GM12878 (cell line): ENCODE data around the gene MCRIP2.

Experiments
- BACH1 ChIP-seq: fragments of 450-650 bp; IDR thresholded peaks from 2 replicates; pipeline ENCODE4 v1.6.1; 2017; ENCODE audit warnings: mild to moderate bottlenecking, borderline replicate concordance
- GATAD2B ChIP-seq: fragments of 450-650 bp; conservative IDR thresholded peaks from 2 replicates; pipeline ENCODE4 v1.6.1; 2017; ENCODE audit warnings: low read depth, mild to moderate bottlenecking, moderate library complexity
- MAX ChIP-seq: IDR thresholded peaks from 2 replicates; pipeline ENCODE4 v1.6.1; 2012; ENCODE audit warnings: low read depth, low read length, improper control_type of control experiment
- NBN ChIP-seq: fragments of 450-650 bp; IDR thresholded peaks from 2 replicates; pipeline ENCODE4 v1.6.1; 2016
- NFYA ChIP-seq: IDR thresholded peaks from 2 replicates; pipeline ENCODE4 v1.6.1; 2011; ENCODE audit warnings: low read depth, mild to moderate bottlenecking, low read length, improper control_type of control experiment, borderline replicate concordance
- NFYB ChIP-seq: IDR thresholded peaks from 2 replicates; pipeline ENCODE4 v1.6.1; 2011; ENCODE audit warnings: low read depth, mild to moderate bottlenecking, low read length, improper control_type of control experiment, moderate library complexity; ENCODE audit not compliant: insufficient read depth
- POLR2AphosphoS2 ChIP-seq: IDR thresholded peaks from 2 replicates; pipeline ENCODE4 v1.6.1; 2011; ENCODE audit warnings: low read depth, mild to moderate bottlenecking, low read length, improper control_type of control experiment, moderate library complexity
- POU2F2 ChIP-seq: IDR thresholded peaks from 3 replicates; pipeline ENCODE4 v1.6.1; 2011; ENCODE audit warnings: low read depth, mild to moderate bottlenecking, low read length, borderline replicate concordance
- RAD21 ChIP-seq: IDR thresholded peaks from 2 replicates; pipeline ENCODE4 v1.6.1; 2011; ENCODE audit warnings: mild to moderate bottlenecking, low read depth, low read length, moderate library complexity; ENCODE audit not compliant: insufficient read depth
- TF ChIP-seq, protein P1 (sequence below), 3 experiments: IDR thresholded peaks in 2 of 3; conservative IDR thresholded peaks in 1 of 3; 2 replicates each; pipeline ENCODE4 v1.5.1; 2011; ENCODE audit warnings: low read depth in 3 of 3, low read length in 3 of 3, mild to moderate bottlenecking in 3 of 3, control low read depth in 2 of 3, moderate library complexity in 2 of 3, inconsistent platforms in 1 of 3, mixed read lengths in 1 of 3; ENCODE audit not compliant: control insufficient read depth in 2 of 3, insufficient read depth in 1 of 3; ENCODE audit errors: extremely low read depth in 1 of 3
- TF ChIP-seq, protein P2 (sequence below): fragments of 150-350 bp; IDR thresholded peaks from 2 replicates; pipeline ENCODE4 v1.6.1; 2014; ENCODE audit warnings: mild to moderate bottlenecking, low read depth, low read length

DNA sequence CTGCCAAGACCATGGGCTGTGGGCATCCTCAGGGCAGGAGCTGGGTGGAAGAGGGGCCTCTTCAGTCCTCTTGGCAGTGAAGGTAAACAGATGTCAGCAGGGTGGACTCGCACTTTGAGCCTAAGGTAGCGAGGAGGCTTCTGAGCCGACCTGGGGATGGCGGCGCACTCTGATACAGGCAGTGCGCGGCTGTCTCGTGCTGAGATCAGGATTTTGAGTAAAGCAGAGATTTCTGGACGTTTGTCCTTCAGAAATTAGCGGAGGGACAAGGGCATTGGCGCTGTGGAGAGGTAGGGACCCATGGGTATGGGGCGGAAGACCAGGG is 44.9 kb upstream of the MCRIP2 start:
- no peak for TF ChIP-seq NFYA
- no peak for TF ChIP-seq GATAD2B
- TF ChIP-seq RAD21 = no peak
- TF ChIP-seq, protein P1, sequence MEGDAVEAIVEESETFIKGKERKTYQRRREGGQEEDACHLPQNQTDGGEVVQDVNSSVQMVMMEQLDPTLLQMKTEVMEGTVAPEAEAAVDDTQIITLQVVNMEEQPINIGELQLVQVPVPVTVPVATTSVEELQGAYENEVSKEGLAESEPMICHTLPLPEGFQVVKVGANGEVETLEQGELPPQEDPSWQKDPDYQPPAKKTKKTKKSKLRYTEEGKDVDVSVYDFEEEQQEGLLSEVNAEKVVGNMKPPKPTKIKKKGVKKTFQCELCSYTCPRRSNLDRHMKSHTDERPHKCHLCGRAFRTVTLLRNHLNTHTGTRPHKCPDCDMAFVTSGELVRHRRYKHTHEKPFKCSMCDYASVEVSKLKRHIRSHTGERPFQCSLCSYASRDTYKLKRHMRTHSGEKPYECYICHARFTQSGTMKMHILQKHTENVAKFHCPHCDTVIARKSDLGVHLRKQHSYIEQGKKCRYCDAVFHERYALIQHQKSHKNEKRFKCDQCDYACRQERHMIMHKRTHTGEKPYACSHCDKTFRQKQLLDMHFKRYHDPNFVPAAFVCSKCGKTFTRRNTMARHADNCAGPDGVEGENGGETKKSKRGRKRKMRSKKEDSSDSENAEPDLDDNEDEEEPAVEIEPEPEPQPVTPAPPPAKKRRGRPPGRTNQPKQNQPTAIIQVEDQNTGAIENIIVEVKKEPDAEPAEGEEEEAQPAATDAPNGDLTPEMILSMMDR (IDR thresholded peaks at IDR 0.05 in 2 of 3, conservative IDR thresholded peaks at IDR 0.05 in 1 of 3; ENCODE audit: control insufficient read depth in 2 of 3, extremely low read depth in 1 of 3, insufficient read depth in 1 of 3, low read depth in 3 of 3, low read length in 3 of 3) = no peak
- TF ChIP-seq, protein P2, sequence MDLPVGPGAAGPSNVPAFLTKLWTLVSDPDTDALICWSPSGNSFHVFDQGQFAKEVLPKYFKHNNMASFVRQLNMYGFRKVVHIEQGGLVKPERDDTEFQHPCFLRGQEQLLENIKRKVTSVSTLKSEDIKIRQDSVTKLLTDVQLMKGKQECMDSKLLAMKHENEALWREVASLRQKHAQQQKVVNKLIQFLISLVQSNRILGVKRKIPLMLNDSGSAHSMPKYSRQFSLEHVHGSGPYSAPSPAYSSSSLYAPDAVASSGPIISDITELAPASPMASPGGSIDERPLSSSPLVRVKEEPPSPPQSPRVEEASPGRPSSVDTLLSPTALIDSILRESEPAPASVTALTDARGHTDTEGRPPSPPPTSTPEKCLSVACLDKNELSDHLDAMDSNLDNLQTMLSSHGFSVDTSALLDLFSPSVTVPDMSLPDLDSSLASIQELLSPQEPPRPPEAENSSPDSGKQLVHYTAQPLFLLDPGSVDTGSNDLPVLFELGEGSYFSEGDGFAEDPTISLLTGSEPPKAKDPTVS = no peak
- TF ChIP-seq BACH1 = no peak
- no peak for TF ChIP-seq MAX
- no peak for TF ChIP-seq NFYB
- TF ChIP-seq POU2F2 = no peak
- no peak for TF ChIP-seq POLR2AphosphoS2
- no peak for TF ChIP-seq NBN
